NCI-H1105 treated with DMSO at 0.1 percent for 48 hours (cell line): ENCODE data around the gene MAP4K4.

Experiments
- DNase-seq: peaks from one replicate; lab custom pipeline; 2025; lab: John Stamatoyannopoulos, UW

Gene MAP4K4

GRCh38 chr2:101872480-101872879 is 175.0 kb downstream of the MAP4K4 start:
- no peak for DNase-seq

GRCh38 chr2:101873543-101873942 is 176.0 kb downstream of the MAP4K4 start:
- no peak for DNase-seq

GRCh38 chr2:101874069-101874468 is 176.6 kb downstream of the MAP4K4 start:
- no peak for DNase-seq

DNA sequence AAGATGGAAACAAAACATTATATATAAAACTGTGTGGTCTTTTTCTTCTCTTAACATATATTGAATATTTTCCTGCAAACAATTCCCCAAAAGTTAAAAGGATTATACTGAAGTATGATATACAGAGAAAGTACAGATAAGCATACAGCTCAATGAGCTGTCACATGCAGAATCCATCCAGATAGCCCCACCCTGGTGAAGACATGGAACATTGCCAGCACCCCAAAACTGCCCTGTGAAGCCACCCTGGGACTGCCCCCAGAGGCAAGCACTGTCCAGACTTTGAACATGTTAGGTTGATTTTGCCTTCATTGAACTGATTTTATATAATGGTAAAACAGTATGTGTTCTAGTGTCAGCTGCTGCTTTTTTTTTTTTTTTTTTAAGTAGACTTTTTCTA is 182.0 kb downstream of the MAP4K4 start:
- DNase-seq: no peak

- DNase-seq: no peak
Observed at GRCh38 chr2:101881131-101881530, 183.6 kb downstream of the MAP4K4 start.

DNA sequence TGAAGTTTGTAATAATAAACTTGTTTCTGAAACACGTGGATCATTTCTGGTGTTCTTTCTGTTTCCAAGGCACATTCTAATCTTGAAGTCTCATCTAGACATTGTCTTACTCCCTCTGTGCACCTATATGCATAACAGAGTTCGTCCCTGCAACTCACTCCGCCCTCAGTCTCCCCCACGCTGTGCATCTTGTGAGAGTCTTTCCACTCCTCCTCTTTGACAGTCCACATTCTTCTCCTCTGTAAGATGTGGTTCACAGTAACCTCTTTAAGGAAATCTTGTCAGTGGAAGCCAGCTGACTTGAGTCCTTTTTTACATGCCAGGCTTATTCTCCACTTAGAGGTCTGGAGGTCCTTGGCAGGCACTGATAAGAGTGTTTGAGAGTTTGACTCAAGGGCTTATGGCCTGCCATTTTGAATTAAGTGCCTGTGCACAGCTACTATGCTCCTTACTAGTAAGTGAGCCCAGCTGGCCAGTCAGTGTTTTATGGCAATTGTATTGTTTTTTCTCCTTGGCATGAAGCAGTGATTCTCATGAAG is 185.3 kb downstream of the MAP4K4 start:
- DNase-seq: no peak

- DNase-seq: no peak
Observed at GRCh38 chr2:101883860-101884259, 186.4 kb downstream of the MAP4K4 start.

DNA sequence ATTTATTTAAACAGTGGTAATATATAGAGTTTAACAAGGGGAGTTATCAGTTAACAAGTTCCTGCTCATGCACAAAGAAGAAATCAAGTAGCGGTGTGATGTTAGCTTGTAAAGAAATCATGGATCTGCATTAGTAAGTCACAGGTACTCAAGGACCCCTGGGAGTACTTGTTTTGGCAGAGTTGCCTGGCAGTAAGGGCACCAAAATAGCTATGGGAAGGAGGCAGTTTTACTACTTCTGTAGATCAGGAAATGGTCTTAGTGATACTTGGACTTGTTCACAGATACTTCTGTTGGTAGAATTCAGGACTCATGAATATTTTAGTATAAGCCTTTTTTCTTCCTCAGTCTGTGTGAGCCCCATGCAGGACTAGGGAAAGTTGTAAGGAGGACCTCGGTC is 186.9 kb downstream of the MAP4K4 start:
- no peak for DNase-seq

- DNase-seq: no peak
Observed at GRCh38 chr2:101887328-101887727, 189.8 kb downstream of the MAP4K4 start.

DNA sequence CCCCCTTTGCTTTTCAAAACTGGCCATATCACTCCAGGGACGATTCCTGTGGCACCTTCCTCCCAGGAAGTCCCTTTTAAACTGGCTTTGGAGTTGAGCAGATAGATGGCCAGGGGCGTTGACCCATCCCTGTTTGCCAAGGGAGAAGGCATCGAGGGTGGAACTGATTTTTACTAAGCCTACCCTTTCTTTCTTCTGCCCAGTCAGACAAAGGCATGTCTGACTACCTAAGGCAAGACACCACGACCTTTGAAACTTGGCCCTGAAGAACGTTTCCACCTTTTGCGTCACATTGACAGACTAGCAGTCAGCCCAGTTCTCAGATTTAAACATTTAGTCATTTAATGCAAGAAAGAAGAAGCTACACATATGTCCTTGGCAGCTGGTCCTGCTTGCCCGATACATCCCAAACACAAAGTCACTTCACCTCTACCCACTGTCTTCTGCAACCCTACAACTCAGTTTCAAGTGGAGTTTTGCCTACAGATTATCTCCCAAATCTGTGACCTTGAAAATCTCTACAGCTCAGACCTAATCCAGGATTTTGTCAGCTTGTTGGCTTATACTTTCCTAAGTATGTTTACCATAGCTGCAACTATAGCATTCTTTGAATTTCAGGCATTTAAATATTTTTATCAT is 192.1 kb downstream of the MAP4K4 start:
- no peak for DNase-seq

- no peak for DNase-seq
Observed at GRCh38 chr2:101892377-101892776, 194.9 kb downstream of the MAP4K4 start.

DNA sequence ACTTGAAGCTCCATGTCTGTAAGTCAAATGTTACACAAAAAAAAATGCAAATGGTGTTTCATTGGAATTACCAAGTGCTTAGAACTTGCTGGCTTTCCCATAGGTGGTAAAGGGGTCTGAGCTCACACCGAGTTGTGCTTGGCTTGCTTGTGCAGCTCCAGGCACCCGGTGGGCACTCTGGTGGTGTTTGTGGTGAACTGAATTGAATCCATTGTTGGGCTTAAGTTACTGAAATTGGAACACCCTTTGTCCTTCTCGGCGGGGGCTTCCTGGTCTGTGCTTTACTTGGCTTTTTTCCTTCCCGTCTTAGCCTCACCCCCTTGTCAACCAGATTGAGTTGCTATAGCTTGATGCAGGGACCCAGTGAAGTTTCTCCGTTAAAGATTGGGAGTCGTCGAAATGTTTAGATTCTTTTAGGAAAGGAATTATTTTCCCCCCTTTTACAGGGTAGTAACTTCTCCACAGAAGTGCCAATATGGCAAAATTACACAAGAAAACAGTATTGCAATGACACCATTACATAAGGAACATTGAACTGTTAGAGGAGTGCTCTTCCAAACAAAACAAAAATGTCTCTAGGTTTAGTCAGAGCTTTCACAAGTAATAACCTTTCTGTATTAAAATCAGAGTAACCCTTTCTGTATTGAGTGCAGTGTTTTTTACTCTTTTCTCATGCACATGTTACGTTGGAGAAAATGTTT is 196.3 kb downstream of the MAP4K4 start:
- DNase-seq: no peak

DNA sequence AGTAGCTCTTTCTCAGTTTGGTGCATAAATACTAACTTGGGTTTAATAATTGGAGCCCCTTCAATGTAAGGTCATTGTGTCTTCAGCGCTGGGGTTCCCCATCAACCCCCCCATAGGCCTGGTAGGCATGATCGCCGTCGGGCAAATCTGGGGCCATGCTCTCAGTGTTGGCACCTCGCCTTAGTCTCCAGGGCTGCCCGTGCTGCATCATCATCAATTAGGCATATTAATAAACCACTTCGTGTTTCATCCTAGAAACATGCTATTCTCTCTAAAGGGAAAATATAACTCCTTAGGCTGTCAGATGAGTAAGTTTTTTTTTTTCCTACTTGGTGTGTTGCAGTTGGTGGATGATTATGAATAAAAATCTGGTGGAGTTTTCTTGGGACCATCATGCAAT is 197.5 kb downstream of the MAP4K4 start:
- no peak for DNase-seq

GRCh38 chr2:101895819-101896322 is 198.4 kb downstream of the MAP4K4 start:
- DNase-seq: no peak

DNA sequence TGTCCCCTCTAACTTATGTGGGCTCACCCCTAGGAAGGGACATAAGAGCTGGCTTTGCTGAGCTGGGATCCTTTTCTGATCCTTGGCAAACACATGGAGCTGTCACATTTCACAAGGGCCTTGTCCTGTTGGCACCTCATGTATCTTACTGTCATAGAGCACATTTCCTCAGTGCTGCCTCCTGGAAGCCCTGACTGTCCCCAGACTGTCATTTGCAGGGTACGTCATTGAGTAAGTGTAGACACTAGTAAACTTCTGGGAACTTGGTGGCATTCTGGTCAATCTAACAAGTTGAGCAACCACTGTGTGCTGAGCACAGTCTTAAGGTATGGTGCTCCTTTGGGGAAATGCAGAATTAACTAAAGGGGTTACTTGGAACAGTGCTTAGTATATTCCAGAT is 199.8 kb downstream of the MAP4K4 start:
- DNase-seq: no peak

GRCh38 chr2:101899265-101899664 is 201.8 kb downstream of the MAP4K4 start:
- DNase-seq: no peak

DNA sequence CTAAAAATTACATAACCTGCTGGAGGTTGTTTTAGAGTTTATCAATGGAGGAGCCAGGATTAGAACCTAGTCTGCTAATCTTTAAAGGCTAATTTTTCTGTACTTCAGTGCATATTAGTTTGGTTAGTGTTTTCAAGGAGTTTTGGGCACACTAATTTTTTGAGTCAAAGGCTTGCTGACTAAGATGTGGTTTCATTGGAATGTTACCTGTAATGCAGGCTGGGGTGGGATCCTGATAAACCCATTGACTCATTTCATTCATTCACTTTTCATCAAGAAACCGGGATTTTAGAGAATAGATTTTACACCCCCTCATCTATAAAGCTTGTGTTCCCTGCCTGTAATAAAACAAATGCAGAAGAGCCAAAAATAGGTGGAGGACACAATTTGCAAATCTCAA is 202.4 kb downstream of the MAP4K4 start:
- DNase-seq: no peak

GRCh38 chr2:101900375-101900774 is 202.9 kb downstream of the MAP4K4 start:
- no peak for DNase-seq

DNA sequence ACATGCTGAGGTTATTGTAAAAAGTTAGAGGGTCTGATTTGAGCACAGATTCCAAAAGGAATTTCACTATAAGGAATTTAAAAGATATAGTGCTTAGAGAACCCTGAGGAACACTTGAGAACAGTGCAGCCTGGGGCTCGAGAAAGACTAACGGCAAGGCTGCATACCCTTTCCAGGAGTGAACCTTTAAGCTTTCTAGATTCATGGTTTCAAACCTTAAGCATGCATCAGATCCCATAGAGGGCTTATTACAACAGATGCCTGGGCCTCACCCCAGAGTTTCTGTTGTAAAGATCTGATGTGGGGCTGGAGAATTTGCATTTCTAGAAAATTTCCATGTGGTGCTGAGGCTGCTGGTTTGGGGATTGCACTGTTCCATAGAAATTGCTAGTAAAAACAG is 203.7 kb downstream of the MAP4K4 start:
- DNase-seq: no peak

DNA sequence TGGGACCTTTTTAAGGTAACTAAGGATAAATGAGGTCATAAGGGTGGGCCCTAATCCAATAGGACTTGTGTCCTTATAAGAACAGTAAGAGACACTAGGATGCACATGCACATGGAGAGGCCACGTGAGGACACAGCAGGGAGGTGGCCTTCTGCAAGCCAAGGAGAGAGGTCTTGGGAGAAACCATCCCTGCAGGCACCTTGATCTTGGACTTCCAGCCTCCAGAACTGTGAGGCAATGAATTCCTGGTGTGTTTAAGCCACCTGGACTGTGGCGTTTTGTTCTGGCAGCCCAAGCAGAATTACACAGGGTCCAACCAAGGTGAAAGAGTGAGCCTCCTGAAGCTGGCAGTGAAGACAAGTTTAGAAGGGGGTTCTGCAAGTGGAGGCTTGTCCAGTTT is 204.7 kb downstream of the MAP4K4 start:
- DNase-seq: no peak

GRCh38 chr2:101904916-101905315 is 207.4 kb downstream of the MAP4K4 start:
- DNase-seq: no peak

- DNase-seq: no peak
Observed at GRCh38 chr2:101905746-101906336, 208.3 kb downstream of the MAP4K4 start.

DNA sequence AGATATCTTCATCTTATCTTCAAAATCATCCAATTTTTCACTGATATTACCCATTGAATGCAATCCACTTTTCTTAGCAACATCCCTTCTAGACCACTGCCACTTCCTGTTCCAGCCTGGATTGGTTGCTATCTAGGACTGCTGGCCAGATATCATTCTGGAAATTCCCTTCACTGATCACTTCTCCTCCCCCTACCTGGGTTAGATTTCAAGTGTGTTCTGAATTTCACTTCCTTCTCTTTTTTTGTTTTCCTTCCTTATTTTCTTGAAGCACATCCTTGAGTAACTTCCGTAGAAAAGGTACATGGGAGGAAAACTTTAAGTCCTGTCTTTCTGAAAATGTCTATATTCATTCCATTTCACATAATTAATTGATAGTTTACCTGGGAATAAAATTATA is 212.3 kb downstream of the MAP4K4 start:
- DNase-seq: no peak
